Amniotic epithelial cell (primary cell): Measurements from ENCODE around the gene CIAO2B.
A peak's percentile ranks its signal among the peaks of the same experiment; 100 is the strongest.
"Not testable (repeated sequence)": the region's sequence is repeated elsewhere in the genome, so short reads cannot be mapped to it uniquely, and the experiment has no call there.

Experiments used
- DNase-seq: peaks from one replicate; pipeline ENCODE4 v3.0.0-alpha.2; 2010; ENCODE audit warnings: low read depth

The CIAO2B gene

GRCh38 chr16:66955363-66956153 is 21.4 kb upstream of the CIAO2B start:
- peak; percentile 88 for DNase-seq

- DNase-seq: peak; percentile 73
These were observed 20.0 kb upstream of the CIAO2B start for GRCh38 chr16:66954097-66954659.

- no peak for DNase-seq
These were observed 19.4 kb upstream of the CIAO2B start for GRCh38 chr16:66953462-66954096.

GRCh38 chr16:66952430-66953110 is 18.4 kb upstream of the CIAO2B start:
- no peak for DNase-seq

- DNase-seq: no peak
These were observed 17.0 kb upstream of the CIAO2B start for GRCh38 chr16:66950971-66951790.

GRCh38 chr16:66950437-66950836 is 16.2 kb upstream of the CIAO2B start:
- no peak for DNase-seq

GRCh38 chr16:66949472-66949871 is 15.3 kb upstream of the CIAO2B start:
- no peak for DNase-seq

GRCh38 chr16:66948837-66949225 is 14.6 kb upstream of the CIAO2B start:
- DNase-seq: no peak

GRCh38 chr16:66948134-66948836 is 14.1 kb upstream of the CIAO2B start:
- DNase-seq: no peak

- DNase-seq: peak; percentile 77
These were observed 13.3 kb upstream of the CIAO2B start for GRCh38 chr16:66947302-66948065.

- DNase-seq: no peak
These were observed 12.7 kb upstream of the CIAO2B start for GRCh38 chr16:66946974-66947301.

GRCh38 chr16:66946541-66946940 is 12.3 kb upstream of the CIAO2B start:
- DNase-seq: no peak

- DNase-seq: no peak
These were observed 11.7 kb upstream of the CIAO2B start for GRCh38 chr16:66945939-66946338.

- not testable (repeated sequence) for DNase-seq
These were observed 10.8 kb upstream of the CIAO2B start for GRCh38 chr16:66944971-66945370.

- no peak for DNase-seq
These were observed 9.8 kb upstream of the CIAO2B start for GRCh38 chr16:66944054-66944441.

GRCh38 chr16:66943426-66944053 is 9.3 kb upstream of the CIAO2B start:
- no peak for DNase-seq

- no peak for DNase-seq
These were observed 8.8 kb upstream of the CIAO2B start for GRCh38 chr16:66942981-66943380.

- DNase-seq: no peak
These were observed 6.0 kb upstream of the CIAO2B start for GRCh38 chr16:66940236-66940635.

- DNase-seq: no peak
These were observed 5.2 kb upstream of the CIAO2B start for GRCh38 chr16:66939366-66939765.

- DNase-seq: no peak
These were observed 3.6 kb upstream of the CIAO2B start for GRCh38 chr16:66937725-66938337.
